GM19099 (cell line): ENCODE measurements around the gene OPA1.
A peak's percentile ranks its signal among the peaks of the same experiment; 100 is the strongest.

ENCODE experiments used
- POLR2A ChIP-seq: IDR thresholded peaks from 3 replicates; pipeline ENCODE4 v1.6.1; 2011; ENCODE audit warnings: low read depth; ENCODE audit not compliant: insufficient read length; ENCODE audit errors: extremely low read depth

OPA1 gene

GRCh38 chr3:193592841-193593667, at the start of gene OPA1:
Gene OPA1, plus strand, starts transcription at chr3:193593208. Its CDS starts 170 bp downstream, at chr3:193593378.
- peak; percentile 88 for TF ChIP-seq POLR2A

- TF ChIP-seq POLR2A, result no peak
These were observed 48.7 kb upstream of the OPA1 start for GRCh38 chr3:193544289-193544688.

GRCh38 chr3:193545304-193545703, 47.7 kb upstream of the OPA1 start:
- TF ChIP-seq POLR2A, result no peak

GRCh38 chr3:193546129-193546528, 46.9 kb upstream of the OPA1 start:
- TF ChIP-seq POLR2A, result no peak

GRCh38 chr3:193548406-193548805, 44.6 kb upstream of the OPA1 start:
- no peak for TF ChIP-seq POLR2A

- TF ChIP-seq POLR2A, result no peak
These were observed 40.1 kb upstream of the OPA1 start for GRCh38 chr3:193552923-193553322.

- TF ChIP-seq POLR2A, result no peak
These were observed 39.4 kb upstream of the OPA1 start for GRCh38 chr3:193553586-193553985.

GRCh38 chr3:193554811-193555210, 38.2 kb upstream of the OPA1 start, which contains the start of gene ATP13A4:
Gene ATP13A4, minus strand, starts transcription at chr3:193554895. Its CDS starts 96 bp downstream, at chr3:193554799.
- TF ChIP-seq POLR2A, result no peak

GRCh38 chr3:193556841-193557240, 36.2 kb upstream of the OPA1 start:
- TF ChIP-seq POLR2A, result no peak

- TF ChIP-seq POLR2A, result no peak
These were observed 33.9 kb upstream of the OPA1 start for GRCh38 chr3:193559100-193559499.

- TF ChIP-seq POLR2A, result no peak
These were observed 32.9 kb upstream of the OPA1 start for GRCh38 chr3:193560091-193560490.

- no peak for TF ChIP-seq POLR2A
These were observed 32.1 kb upstream of the OPA1 start for GRCh38 chr3:193560870-193561269.

- no peak for TF ChIP-seq POLR2A
These were observed 29.6 kb upstream of the OPA1 start for GRCh38 chr3:193563426-193563825.

GRCh38 chr3:193564012-193564411, 29.0 kb upstream of the OPA1 start:
- TF ChIP-seq POLR2A, result no peak

- TF ChIP-seq POLR2A, result no peak
These were observed 23.9 kb upstream of the OPA1 start for GRCh38 chr3:193569119-193569518.

GRCh38 chr3:193572426-193572908, 20.5 kb upstream of the OPA1 start:
- no peak for TF ChIP-seq POLR2A
